Stimulated activated CD8-positive, alpha-beta memory T cell treated with anti-CD3 and anti-CD28 coated beads, Interleukin-2, amount 100 ng/mL, for 1 hour (primary cell): ENCODE measurements around the gene PDE6H.

ENCODE experiments used
- DNase-seq, 2 donors: peaks; one replicate each; pipeline ENCODE4 v3.0.0-alpha.2; 2020; ENCODE audit warnings: low read depth in 2 of 2

The PDE6H gene

GRCh38 chr12:15001733-15002382, 29.0 kb downstream of the PDE6H start:
- no peak for DNase-seq

DNA sequence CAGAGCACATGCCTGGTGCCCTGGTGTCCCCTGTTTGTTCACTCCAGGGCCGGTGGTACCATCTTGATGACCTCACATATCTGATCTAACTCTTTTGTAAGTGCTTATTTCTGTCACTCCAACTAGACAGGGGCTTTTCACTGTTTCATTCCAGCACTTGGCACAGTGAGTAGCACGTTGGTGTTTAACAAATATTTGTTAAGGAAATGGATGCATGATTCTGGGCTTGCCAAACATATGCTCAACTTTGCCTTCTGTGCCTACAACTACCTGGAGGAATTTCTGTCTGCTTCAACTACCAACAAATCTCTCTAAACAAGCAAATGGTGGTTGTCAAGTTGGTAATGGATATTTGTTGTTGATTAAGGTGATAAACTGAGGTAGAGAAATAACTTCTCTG, 31.6 kb downstream of the PDE6H start:
- DNase-seq = no peak

DNA sequence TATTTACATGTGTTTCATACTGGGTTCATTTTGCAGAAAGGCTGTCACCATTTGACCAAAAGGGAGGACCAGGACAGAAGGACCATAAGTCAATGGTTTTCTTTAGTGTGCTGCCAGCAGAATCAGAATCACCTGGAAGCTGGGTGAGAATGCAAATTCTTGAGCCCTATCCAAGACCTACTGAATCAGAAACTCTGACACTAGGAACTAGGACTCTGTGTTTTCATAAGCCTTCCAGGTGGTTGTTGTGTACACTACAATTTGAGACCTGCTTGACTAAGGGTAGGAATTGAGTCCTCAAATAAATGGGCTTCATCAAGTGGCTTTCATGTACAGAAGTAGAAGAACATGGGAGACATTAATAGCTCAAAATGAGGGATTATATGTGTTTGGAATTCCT, 32.2 kb downstream of the PDE6H start:
- no peak for DNase-seq

DNA sequence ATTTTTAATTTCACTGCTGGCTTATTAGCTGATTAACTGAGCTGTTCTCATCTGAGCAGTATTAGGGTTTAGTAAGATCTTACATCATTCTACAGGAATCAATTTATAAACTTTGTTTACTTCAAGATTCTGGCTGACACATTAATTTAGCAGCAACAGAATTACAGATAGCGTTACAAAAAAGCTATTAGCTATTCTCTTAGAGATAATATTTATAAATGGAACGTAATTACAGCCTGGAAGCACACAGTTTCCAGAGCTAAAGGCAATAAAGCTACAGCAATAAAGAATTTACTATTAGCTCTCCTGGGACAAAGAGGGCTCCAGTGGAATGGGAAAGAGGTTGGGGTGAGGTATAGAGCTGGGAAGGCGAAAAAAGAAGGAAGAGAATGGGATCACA, 34.7 kb downstream of the PDE6H start:
- no peak for DNase-seq

- no peak for DNase-seq
Observed at GRCh38 chr12:15011162-15011561, 38.3 kb downstream of the PDE6H start.

GRCh38 chr12:15013634-15014179, 40.9 kb downstream of the PDE6H start:
- no peak for DNase-seq

DNA sequence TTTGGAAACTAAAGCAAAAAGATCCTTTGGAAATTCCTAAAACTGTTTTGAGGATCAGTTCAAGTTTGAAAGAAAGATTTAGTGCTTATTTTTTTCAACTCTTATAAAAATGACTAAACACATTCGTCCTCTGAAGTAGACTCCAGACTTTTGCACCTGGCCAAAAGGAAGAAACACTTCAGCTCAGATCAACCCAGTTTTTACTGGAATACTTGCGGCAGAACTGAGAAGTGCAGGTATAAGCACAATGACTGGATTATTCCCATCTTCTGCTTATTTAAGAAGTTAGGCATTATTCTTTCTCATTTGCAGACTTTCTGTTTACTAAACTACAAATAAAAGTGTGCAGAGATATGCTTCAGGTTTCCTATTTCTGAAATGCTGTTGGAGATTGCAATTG, 41.9 kb downstream of the PDE6H start:
- DNase-seq = no peak

GRCh38 chr12:15015121-15015520, 42.3 kb downstream of the PDE6H start:
- no peak for DNase-seq

- no peak for DNase-seq
Observed at GRCh38 chr12:15020156-15020555, 47.3 kb downstream of the PDE6H start.
